Stimulated activated naive CD8-positive, alpha-beta T cell treated with anti-CD3 and anti-CD28 coated beads, Interleukin-15, Interleukin-2, amounts not matched to agents 100 ng/mL and 50 ng/mL, for 24 hours (primary cell): ENCODE measurements around the gene SLC44A1.

Experiments
- H3K27ac Mint-ChIP-seq: one replicate; pipeline ENCODE4 v1.8.0; 2021; ENCODE audit warnings: mild to moderate bottlenecking, mixed read lengths
- H3K27me3 Mint-ChIP-seq: one replicate; pipeline ENCODE4 v1.8.0; 2021; ENCODE audit warnings: mixed read lengths
- H3K36me3 Mint-ChIP-seq: one replicate; pipeline ENCODE4 v1.8.0; 2021; ENCODE audit warnings: low read depth, mixed read lengths
- H3K4me1 Mint-ChIP-seq: one replicate; pipeline ENCODE4 v1.8.0; 2021; ENCODE audit warnings: low read depth, mixed read lengths
- H3K4me3 Mint-ChIP-seq: one replicate; pipeline ENCODE4 v1.8.0; 2021; ENCODE audit warnings: mild to moderate bottlenecking, mixed read lengths
- H3K9me3 Mint-ChIP-seq: one replicate; pipeline ENCODE4 v1.8.0; 2021; ENCODE audit warnings: mixed read lengths

Gene SLC44A1

GRCh38 chr9:105341434-105342146 is 97.1 kb downstream of the SLC44A1 start:
- no peak overlapping the region for H3K4me3 Mint-ChIP-seq
- H3K27ac Mint-ChIP-seq = peak overlapping the region; percentile 59
- peaks cover 12% of the 10 kb centered on the region for H3K36me3 Mint-ChIP-seq
- H3K9me3 Mint-ChIP-seq = no peaks in the 10 kb centered on the region
- H3K27me3 Mint-ChIP-seq = no peaks in the 10 kb centered on the region
- H3K4me1 Mint-ChIP-seq = peaks cover 29% of the 10 kb centered on the region

- Mint-ChIP-seq H3K27me3 (no peaks in the 10 kb centered on the region), H3K27ac (no peak overlapping the region), H3K9me3 (no peaks in the 10 kb centered on the region), H3K36me3 (peaks cover 7% of the 10 kb centered on the region), H3K4me1 (peaks cover 29% of the 10 kb centered on the region), H3K4me3 (no peak overlapping the region)
Observed at GRCh38 chr9:105342147-105342505, 97.7 kb downstream of the SLC44A1 start.

GRCh38 chr9:105344283-105344682 is 99.8 kb downstream of the SLC44A1 start:
- Mint-ChIP-seq H3K9me3 (no peaks in the 10 kb centered on the region), H3K4me1 (peaks cover 27% of the 10 kb centered on the region), H3K36me3 (no peaks in the 10 kb centered on the region), H3K27ac (no peak overlapping the region), H3K27me3 (no peaks in the 10 kb centered on the region), H3K4me3 (no peak overlapping the region)

- Mint-ChIP-seq H3K27me3 (no peaks in the 10 kb centered on the region), H3K9me3 (no peaks in the 10 kb centered on the region), H3K4me1 (peaks cover 15% of the 10 kb centered on the region), H3K27ac (no peak overlapping the region), H3K4me3 (no peak overlapping the region), H3K36me3 (no peaks in the 10 kb centered on the region)
Observed at GRCh38 chr9:105345626-105346025, 101.2 kb downstream of the SLC44A1 start.

- H3K27me3 Mint-ChIP-seq = no peaks in the 10 kb centered on the region
- no peak overlapping the region for H3K4me3 Mint-ChIP-seq
- H3K9me3 Mint-ChIP-seq = no peaks in the 10 kb centered on the region
- H3K4me1 Mint-ChIP-seq = peaks cover 15% of the 10 kb centered on the region
- no peaks in the 10 kb centered on the region for H3K36me3 Mint-ChIP-seq
- H3K27ac Mint-ChIP-seq = no peak overlapping the region
Observed at GRCh38 chr9:105346273-105346672, 101.8 kb downstream of the SLC44A1 start.

- H3K27ac Mint-ChIP-seq = no peak overlapping the region
- no peaks in the 10 kb centered on the region for H3K27me3 Mint-ChIP-seq
- H3K36me3 Mint-ChIP-seq = peaks cover 8% of the 10 kb centered on the region
- no peaks in the 10 kb centered on the region for H3K9me3 Mint-ChIP-seq
- H3K4me1 Mint-ChIP-seq = peaks cover 7% of the 10 kb centered on the region
- no peak overlapping the region for H3K4me3 Mint-ChIP-seq
Observed at GRCh38 chr9:105354448-105354847, 110.0 kb downstream of the SLC44A1 start.

- Mint-ChIP-seq H3K27ac (no peak overlapping the region), H3K36me3 (peaks cover 14% of the 10 kb centered on the region), H3K4me3 (no peak overlapping the region), H3K9me3 (no peaks in the 10 kb centered on the region), H3K4me1 (peaks cover 21% of the 10 kb centered on the region), H3K27me3 (peaks cover 3% of the 10 kb centered on the region)
Observed at GRCh38 chr9:105355781-105356180, 111.3 kb downstream of the SLC44A1 start.

GRCh38 chr9:105357937-105358336 is 113.5 kb downstream of the SLC44A1 start:
- peaks cover 30% of the 10 kb centered on the region for H3K4me1 Mint-ChIP-seq
- peaks cover 29% of the 10 kb centered on the region for H3K36me3 Mint-ChIP-seq
- no peak overlapping the region for H3K4me3 Mint-ChIP-seq
- no peaks in the 10 kb centered on the region for H3K9me3 Mint-ChIP-seq
- peaks cover 3% of the 10 kb centered on the region for H3K27me3 Mint-ChIP-seq
- no peak overlapping the region for H3K27ac Mint-ChIP-seq

GRCh38 chr9:105359892-105360291 is 115.4 kb downstream of the SLC44A1 start:
- peaks cover 25% of the 10 kb centered on the region for H3K36me3 Mint-ChIP-seq
- peaks cover 30% of the 10 kb centered on the region for H3K4me1 Mint-ChIP-seq
- peak overlapping the region; percentile 92 for H3K27ac Mint-ChIP-seq
- peak overlapping the region; percentile 66 for H3K4me3 Mint-ChIP-seq
- no peaks in the 10 kb centered on the region for H3K9me3 Mint-ChIP-seq
- peaks cover 3% of the 10 kb centered on the region for H3K27me3 Mint-ChIP-seq

- Mint-ChIP-seq H3K9me3 (no peaks in the 10 kb centered on the region), H3K36me3 (peaks cover 28% of the 10 kb centered on the region), H3K27ac (peak overlapping the region; percentile 92), H3K27me3 (peaks cover 3% of the 10 kb centered on the region), H3K4me3 (no peak overlapping the region), H3K4me1 (peaks cover 30% of the 10 kb centered on the region)
Observed at GRCh38 chr9:105360344-105360743, 115.9 kb downstream of the SLC44A1 start.

- no peak overlapping the region for H3K27ac Mint-ChIP-seq
- peaks cover 3% of the 10 kb centered on the region for H3K27me3 Mint-ChIP-seq
- H3K36me3 Mint-ChIP-seq = peaks cover 36% of the 10 kb centered on the region
- H3K4me3 Mint-ChIP-seq = no peak overlapping the region
- H3K4me1 Mint-ChIP-seq = peaks cover 23% of the 10 kb centered on the region
- H3K9me3 Mint-ChIP-seq = no peaks in the 10 kb centered on the region
Observed at GRCh38 chr9:105361873-105362272, 117.4 kb downstream of the SLC44A1 start.

GRCh38 chr9:105362470-105362869 is 118.0 kb downstream of the SLC44A1 start:
- no peaks in the 10 kb centered on the region for H3K9me3 Mint-ChIP-seq
- peaks cover 38% of the 10 kb centered on the region for H3K36me3 Mint-ChIP-seq
- no peak overlapping the region for H3K27ac Mint-ChIP-seq
- H3K27me3 Mint-ChIP-seq = peaks cover 3% of the 10 kb centered on the region
- peaks cover 23% of the 10 kb centered on the region for H3K4me1 Mint-ChIP-seq
- H3K4me3 Mint-ChIP-seq = no peak overlapping the region

GRCh38 chr9:105363837-105364236 is 119.4 kb downstream of the SLC44A1 start:
- Mint-ChIP-seq H3K27ac (no peak overlapping the region), H3K9me3 (no peaks in the 10 kb centered on the region), H3K4me1 (peaks cover 23% of the 10 kb centered on the region), H3K36me3 (peaks cover 34% of the 10 kb centered on the region), H3K27me3 (peaks cover 3% of the 10 kb centered on the region), H3K4me3 (no peak overlapping the region)

GRCh38 chr9:105369911-105370310 is 125.5 kb downstream of the SLC44A1 start:
- Mint-ChIP-seq H3K4me1 (no peaks in the 10 kb centered on the region), H3K27me3 (no peaks in the 10 kb centered on the region), H3K4me3 (no peak overlapping the region), H3K36me3 (peaks cover 18% of the 10 kb centered on the region), H3K9me3 (no peaks in the 10 kb centered on the region), H3K27ac (no peak overlapping the region)

GRCh38 chr9:105373723-105374122 is 129.3 kb downstream of the SLC44A1 start:
- Mint-ChIP-seq H3K4me3 (no peak overlapping the region), H3K27me3 (no peaks in the 10 kb centered on the region), H3K9me3 (no peaks in the 10 kb centered on the region), H3K27ac (no peak overlapping the region), H3K4me1 (no peaks in the 10 kb centered on the region), H3K36me3 (peaks cover 8% of the 10 kb centered on the region)

- Mint-ChIP-seq H3K4me3 (no peak overlapping the region), H3K9me3 (no peaks in the 10 kb centered on the region), H3K4me1 (no peaks in the 10 kb centered on the region), H3K27me3 (no peaks in the 10 kb centered on the region), H3K27ac (no peak overlapping the region), H3K36me3 (peaks cover 8% of the 10 kb centered on the region)
Observed at GRCh38 chr9:105375323-105375722, 130.9 kb downstream of the SLC44A1 start.
